Right kidney (tissue), 9 donors: ENCODE measurements around the gene NPHP4.

Experiments used
- DNase-seq: peaks from one replicate; pipeline ENCODE4 v3.0.0-alpha.2; 2016
- long read RNA-seq, 8 donors: transcript quantifications; one replicate each; lab custom pipeline, GENCODE V29; 2026

The NPHP4 gene
- long read RNA-seq, donor 1: 0 reads
- long read RNA-seq, donor 2: 0 reads
- long read RNA-seq, donor 3, full-length matches to known transcripts: 1 of 1 reads
- long read RNA-seq, donor 3, partial matches to known transcripts: 0 of 1 reads
- long read RNA-seq, donor 3, other reads (novel, unspliced or antisense): 0 of 1 reads
- long read RNA-seq, donor 4: 0 reads
- long read RNA-seq, donor 5: 0 reads
- long read RNA-seq, donor 6: 0 reads
- long read RNA-seq, donor 7: 0 reads
- long read RNA-seq, donor 8: 0 reads

- DNase-seq: peak; percentile 100
Observed at GRCh38 chr1:5992026-5992813, at the start of gene NPHP4. NPHP4 (minus strand) TSS chr1:5992425; CDS start chr1:5986289, 6,136 bp downstream.

GRCh38 chr1:6041432-6042062, 49.3 kb upstream of the NPHP4 start:
- DNase-seq: no peak

DNA sequence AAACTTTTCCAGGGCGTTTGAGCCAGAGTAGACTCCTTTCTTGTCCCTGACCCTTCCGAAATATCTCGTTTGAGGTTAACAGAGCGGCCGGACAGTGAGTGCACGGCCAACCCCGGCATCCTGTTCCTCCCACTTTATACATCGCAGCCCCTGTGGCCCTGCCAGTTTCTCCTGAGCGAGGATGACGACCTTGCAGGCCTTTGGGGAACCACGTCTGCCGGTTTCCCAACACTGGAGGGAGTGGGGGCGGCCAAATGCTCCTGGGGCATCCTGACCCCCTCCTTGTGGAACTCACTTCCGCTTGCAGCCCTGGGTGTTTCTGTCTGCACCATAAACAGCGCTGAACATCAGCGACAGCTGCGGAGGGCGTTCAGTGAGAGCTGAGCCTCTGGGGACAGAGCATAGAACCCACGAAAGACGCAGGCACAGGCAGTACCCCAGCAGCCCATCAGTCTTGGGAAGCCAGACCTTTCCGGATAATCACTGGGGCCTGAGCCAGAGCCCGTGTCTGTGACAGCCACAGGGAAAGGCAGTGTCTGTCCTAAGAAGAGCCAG, 48.7 kb upstream of the NPHP4 start:
- DNase-seq: no peak

DNA sequence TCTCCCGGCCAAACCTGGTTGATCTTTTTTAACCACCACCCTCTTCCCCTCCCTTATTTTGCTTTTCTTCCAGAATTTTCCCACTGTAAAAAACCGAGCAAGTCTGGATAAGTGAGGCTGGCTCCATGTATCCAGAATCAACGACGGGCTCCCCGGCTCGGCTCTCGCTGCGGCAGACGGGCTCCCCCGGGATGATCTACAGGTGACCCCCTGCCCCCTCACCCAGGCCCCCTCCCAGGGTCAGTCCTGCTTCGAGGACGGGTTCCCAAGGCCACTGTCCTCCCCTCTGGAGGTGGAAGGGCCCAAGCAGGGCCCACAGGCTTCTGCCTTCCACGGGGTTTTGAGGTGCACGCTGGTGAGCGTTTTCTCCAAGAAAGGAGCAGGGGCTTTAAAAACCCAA, 48.2 kb upstream of the NPHP4 start:
- no peak for DNase-seq

DNA sequence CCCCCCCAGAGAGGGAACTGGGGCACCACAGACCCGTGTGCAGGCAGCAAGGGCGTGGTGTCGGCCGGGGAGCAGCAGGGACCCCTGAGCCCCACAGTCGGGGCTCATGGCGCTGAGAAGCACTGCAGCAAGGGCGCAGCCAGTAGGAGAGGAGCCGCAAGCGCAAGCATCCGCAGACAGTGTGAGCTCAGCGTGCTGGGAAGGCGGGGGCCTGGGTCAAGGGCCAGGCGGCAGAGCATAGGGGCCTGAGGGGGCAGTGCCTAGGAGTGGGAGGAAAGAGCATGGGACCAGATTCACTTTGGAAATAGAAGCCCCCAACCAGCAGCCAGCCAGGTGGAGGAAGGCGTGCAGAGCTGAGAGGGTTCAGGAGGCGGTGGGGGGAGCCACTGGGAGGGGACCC, 46.8 kb upstream of the NPHP4 start:
- DNase-seq: no peak

DNA sequence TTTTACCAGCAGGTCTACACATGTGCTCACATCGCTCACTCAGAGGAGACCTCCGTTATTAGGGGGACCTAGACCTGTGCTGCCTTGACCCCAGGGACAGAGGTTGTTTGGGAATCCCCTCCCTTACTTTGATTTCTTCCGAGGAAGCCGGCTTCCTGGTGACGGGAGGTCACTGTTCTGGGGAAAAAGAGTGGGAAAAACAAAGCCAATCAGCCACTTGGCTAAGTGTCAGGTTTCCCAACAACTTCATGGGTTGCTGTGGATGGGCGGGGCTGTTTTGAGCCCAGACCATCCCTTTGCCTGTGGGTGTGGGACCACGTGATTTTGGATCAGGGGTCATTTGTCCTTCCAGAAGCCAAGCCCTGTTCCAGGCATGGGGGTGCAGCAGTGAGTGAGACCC, 46.4 kb upstream of the NPHP4 start:
- no peak for DNase-seq

DNA sequence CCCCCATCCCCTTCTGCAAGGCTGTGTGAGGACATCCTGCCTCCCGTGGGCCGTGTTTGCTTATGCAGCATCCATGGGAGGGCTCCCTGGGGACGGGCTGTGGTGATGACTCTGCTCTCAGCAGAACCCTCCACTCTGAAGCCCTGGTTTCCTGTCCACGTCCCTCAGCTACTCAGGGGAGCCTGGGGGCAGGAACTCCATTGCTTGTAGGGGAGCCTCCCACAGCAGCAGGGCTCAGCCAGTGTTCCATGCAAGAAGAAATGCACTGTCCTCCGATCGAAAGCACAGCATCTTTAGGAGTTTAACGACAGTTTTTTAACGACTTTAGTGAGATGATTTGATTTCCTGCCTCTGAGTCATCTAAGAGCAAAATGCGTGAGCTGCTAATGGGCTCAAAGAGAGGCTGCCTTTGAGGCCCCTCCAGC, 45.1 kb upstream of the NPHP4 start:
- no peak for DNase-seq

DNA sequence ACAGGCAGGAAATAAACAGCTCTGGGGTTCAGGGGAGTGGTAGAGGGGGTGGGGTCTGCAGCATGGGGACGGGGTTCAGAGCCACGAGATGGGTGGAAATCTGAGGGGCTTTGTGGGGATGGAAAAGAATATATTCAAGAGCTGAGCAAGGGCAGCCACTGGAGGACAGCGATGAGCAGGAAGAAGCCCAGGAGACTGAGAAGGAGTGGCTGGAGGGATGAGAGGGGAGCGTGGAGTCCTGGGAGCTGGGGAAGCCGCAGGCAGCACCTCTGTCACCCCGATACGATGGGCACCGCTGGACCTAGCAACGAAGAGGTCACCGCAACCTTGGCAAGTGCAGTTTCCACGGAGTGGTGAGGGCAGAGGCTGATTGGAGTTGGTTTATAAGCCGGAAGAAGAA, 43.5 kb upstream of the NPHP4 start:
- no peak for DNase-seq

DNA sequence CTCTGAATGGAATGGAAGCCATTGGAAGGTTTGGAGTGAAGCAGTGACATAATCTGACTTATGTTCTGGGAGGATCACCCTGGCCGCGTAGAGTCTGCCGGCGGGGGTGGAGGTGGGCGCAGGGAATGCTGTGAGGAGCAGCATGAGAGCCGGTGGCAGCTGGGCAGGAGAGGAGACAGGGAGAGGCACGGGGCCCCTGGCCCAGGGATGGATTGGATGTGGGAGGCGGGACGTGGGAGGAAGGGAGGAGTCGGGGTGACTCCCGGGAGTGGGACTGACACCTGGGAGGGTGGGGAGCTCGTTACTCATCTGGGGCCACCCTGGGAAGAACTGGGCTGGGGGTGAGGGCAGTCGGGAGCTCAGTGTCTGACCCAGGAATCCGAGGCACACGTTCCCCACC, 43.1 kb upstream of the NPHP4 start:
- DNase-seq: no peak

DNA sequence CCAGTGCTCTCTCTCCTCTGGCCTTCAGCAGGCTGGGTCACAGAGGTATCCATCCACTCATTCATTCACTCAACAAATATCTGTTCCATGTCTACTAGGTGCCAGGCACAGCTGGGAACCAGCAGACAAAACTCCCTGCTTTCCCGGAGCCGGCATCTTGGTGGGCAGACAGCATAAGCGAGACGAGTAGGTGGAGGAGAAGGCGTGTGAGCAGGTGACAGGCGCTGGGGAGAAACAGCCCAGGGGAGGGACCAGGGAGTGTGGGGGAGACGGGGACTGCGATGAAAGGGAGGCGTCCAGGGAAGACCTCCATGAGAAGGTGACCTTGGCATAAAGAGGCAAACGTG, 42.5 kb upstream of the NPHP4 start:
- DNase-seq: no peak

DNA sequence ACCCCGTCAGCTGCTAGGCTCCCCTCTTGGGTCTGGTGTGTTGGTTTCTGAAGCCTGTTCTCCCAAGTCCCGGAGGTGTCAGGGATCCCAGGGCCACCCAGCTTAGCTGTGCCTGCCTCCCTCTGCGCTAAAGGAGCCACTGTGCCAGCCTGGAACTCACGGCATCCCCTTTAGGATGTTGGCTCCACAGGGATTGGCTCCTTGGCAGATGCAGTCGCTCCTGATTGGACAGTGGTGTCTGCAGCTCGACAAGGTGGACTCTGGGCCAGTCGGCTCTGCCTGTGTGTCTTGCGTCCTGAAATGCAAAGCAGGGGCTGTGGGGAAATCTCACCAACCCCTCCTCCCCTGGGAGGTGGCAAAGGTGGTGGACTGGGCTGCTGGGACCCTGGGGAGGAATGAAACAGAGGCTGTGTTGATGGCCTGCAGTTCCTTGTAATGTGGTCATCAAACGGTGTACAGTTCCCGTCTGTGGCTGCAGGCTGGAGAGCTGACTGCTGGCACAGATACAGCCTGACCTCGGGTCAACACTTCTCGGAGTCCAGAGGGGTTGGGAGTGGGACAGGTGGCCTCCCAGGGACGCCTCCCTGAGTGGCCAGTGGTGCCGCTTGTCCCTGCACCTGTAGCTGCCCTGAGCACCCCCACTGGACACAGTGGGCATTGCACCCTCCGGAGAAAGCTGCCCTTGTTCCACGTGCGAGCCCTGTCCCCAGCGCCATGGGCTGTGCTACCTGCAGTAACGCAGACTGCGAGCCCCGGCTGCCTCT, 41.9 kb upstream of the NPHP4 start:
- DNase-seq: peak; percentile 50

DNA sequence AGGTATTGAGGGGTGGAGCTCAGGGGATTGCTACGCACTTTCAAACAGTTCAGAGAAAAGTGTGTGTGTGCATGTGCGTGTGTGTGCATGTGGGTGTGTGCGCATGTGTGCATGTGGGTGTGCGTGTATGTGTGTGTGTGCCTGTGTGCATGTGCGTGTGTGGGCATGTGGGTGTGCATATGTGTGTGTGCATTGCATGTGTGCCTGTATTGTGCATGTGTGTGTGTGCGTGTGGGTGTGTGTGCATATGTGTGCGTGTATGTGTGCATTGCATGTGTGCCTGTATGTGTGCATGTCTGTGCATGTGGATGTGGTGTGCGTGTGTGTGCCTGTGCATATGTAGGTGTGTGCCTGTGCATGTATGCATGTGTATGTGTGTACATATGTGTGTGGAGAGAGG, 40.9 kb upstream of the NPHP4 start:
- DNase-seq: no peak

GRCh38 chr1:6030547-6031261, 38.5 kb upstream of the NPHP4 start:
- no peak for DNase-seq

- no peak for DNase-seq
Observed at GRCh38 chr1:6030132-6030531, 37.9 kb upstream of the NPHP4 start.

DNA sequence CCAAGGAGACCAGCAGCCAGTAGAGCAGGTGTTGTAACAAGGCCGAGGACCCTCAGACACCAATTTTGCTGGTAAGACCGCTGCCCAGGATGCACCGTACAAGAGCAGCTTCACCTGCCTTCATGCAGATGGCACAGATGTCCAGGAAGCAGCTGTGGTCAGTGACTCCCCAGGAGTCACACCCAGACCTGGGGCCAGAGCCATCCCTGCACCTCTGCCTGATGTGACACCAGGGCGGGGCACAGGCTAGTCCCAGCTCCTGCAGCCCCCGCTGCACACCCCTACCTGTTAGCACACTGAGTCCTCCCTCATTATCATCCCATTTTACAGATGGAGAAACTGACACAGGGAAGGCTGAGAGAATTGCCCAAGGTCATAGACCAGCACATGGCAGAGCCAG, 37.1 kb upstream of the NPHP4 start:
- DNase-seq: no peak

DNA sequence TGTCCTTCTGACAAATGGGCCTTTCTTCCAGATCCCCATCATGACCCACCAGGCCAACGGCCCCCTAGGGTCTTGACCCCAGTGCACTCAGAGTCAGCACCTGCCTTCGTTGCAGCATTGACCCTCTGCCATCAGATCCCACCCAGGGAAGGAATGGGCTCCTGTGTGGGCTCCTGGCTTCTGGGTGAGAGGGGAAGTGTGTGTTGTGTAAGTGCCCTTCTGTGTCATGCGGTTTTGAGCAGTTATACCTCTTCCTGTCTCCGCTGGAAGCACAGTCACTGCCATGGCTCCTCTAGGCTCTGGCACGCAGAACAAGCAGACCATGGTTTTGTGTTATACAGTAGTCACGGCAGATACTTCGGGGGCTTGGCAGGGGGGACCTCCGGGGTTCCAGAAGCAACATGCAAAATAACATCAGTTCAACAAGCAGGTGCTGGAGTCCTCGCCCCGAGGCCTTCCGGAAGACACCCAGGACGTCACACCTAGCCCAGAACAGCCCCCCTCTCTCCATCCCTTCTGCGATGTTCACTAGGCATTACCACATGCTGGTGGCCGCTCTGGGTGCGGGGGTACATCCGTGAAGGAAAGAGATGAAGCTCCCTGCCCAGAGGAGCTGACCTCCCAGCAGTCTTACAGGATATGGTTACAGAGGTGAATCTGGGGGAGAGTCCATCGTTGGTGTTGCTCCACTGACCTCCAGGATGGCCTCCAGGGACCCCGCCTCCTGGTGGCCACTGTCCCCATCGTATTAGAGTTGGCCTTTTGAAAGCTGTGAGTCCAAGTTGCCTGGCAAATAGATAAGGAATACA, 36.0 kb upstream of the NPHP4 start:
- no peak for DNase-seq

- no peak for DNase-seq
Observed at GRCh38 chr1:6027591-6027990, 35.4 kb upstream of the NPHP4 start.

DNA sequence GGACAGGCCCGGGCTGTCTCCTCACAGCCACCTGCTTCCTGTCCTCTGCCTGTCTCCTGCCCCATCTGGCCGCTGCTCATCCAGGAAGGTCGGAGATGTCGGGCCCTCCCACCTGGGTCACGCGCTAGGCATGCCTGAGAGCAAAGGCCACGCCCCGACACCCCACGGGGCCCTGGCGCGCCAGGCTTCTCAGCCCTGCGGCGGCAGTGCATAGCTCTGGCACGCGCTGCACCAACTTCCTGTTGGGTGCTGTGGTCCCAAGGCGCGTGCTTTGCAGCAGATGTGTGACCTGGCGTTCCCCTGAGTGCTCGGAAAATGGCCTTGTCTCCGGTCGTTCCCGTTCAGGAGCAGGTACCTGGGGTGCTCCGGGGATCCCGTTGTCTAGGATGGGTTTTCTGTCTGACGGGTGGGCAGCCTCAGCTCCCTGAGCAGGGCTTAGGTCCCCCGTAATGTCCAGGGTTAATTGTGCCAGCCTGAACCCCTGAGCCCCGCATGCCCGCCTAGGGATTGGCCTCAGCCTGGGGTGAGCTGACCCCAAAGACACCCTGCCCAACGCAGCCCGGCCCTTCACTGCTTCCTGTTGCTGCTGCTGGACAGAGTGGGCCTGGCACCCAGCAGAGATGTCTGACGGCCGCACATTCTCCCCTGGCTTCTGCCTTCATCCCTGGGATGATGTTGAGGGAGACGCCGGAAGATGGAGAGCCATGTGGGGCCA, 34.0 kb upstream of the NPHP4 start:
- DNase-seq: no peak

DNA sequence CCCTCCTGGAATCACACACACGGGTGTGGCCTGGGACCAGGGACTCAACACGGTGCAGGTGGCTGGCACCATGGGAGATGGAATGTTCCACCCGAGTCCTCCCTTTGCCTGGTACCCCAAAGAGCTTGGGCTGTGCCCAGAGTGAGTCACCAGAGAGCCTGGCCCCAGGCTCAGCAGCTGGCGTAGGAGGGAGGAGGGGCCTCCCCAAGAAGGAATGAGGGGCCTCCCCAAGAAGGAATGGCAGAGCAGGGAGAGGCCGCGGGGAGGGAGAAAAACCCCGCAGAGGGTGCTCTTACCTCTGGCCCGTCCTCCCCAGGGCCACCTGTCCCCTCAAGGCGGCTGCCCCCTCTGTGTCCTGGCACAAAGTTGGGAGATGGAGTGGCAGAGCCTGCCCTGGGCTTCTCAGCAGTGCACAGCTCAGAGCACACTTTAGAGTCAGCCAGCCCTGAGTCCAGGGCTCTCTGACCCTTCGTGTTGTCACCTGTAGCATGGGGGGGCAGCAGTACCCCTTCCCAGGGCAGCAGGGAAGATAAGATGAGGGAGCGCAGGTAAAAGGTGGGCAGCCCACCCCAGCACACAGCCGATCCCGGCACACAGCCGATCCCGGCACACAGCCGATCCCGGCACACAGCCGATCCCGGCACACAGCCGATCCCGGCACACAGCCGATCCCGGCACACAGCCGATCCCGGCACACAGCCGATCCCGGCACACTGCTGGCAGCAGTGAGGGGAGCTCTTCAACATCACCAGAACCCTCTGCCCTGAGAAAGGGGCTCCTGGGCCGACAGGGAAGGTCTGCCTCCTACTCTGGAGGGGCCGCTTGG, 33.3 kb upstream of the NPHP4 start:
- DNase-seq: no peak
